Activated T-cell treated with anti-CD3 and anti-CD28 coated beads for 48 hours (primary cell): ENCODE data around the gene SRSF3.
A peak's percentile ranks its signal among the peaks of the same experiment; 100 is the strongest.
"Not testable (repeated sequence)": the region's sequence is repeated elsewhere in the genome, so short reads cannot be mapped to it uniquely, and the experiment has no call there.

ENCODE experiments used
- DNase-seq: peaks from one replicate; pipeline ENCODE4 v3.0.0-alpha.2; 2020; ENCODE audit warnings: low read depth

Gene SRSF3

GRCh38 chr6:36605143-36605542 lies 11.0 kb downstream of the SRSF3 start:
- DNase-seq = no peak

- no peak for DNase-seq
Measured at GRCh38 chr6:36605560-36606391, 11.6 kb downstream of the SRSF3 start.

- not testable (repeated sequence) for DNase-seq
Measured at GRCh38 chr6:36607305-36607682, 13.1 kb downstream of the SRSF3 start.

- DNase-seq = no peak
Measured at GRCh38 chr6:36607683-36608386, 13.7 kb downstream of the SRSF3 start.

DNA sequence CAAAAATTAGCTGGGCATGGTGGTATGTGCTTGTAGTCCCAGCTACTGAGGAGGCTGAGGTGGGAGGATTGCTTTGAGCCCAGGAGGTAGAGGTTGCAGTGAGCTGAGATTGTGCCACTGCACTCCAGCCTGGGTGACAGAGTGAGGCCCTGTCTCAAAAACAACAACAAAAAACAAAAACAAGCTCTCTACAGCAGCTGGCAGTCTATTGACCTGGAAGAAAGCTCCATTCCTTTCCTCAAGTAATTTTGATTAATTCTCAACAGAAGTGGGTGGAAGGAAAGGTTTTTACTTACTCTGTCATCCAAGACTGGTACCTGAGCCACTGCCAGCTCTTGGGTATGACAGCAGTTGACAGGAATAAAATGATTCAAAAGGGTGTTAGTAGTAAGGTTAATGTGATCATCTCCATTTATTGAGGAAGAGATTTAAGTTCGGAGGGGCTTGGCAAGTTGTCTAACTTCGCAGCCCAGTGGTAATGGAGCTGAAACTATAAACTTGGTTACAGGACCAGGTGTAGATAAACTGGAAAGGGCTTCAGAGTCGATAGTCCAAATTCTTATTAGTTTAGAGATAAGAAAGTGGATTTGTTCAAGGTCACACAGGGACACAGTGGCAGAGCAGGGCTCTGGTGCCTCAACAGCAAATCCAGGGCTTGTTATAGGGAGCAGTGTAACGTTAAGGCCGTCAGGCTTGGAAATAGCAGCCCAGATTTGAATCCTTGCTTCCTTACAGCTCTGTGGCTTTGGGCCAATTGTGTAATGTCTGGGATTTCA lies 14.8 kb downstream of the SRSF3 start:
- no peak for DNase-seq

- no peak for DNase-seq
Measured at GRCh38 chr6:36609582-36609981, 15.4 kb downstream of the SRSF3 start.

GRCh38 chr6:36610041-36610955 lies 16.1 kb downstream of the SRSF3 start:
- DNase-seq = no peak

- DNase-seq = no peak
Measured at GRCh38 chr6:36610956-36611336, 16.8 kb downstream of the SRSF3 start.

DNA sequence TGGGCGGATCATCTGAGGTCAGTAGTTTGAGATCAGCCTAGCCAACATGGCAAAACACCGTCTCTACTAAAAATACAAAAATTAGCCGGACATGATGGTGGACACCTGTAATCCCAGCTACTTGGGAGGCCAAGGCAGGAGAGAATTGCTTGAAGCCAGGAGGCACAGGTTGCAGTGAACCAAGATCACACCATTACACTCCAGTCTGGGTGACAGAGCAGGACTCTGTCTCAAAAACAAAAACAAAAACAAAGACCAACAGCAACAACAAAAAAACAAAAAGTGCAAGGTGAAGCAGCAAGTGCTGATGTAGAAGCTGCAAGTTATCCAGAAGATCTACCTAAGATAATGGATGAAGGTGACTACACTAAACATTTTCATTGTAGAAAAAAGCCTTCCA lies 17.5 kb downstream of the SRSF3 start:
- not testable (repeated sequence) for DNase-seq

GRCh38 chr6:36612101-36612625 lies 18.0 kb downstream of the SRSF3 start:
- DNase-seq = no peak

DNA sequence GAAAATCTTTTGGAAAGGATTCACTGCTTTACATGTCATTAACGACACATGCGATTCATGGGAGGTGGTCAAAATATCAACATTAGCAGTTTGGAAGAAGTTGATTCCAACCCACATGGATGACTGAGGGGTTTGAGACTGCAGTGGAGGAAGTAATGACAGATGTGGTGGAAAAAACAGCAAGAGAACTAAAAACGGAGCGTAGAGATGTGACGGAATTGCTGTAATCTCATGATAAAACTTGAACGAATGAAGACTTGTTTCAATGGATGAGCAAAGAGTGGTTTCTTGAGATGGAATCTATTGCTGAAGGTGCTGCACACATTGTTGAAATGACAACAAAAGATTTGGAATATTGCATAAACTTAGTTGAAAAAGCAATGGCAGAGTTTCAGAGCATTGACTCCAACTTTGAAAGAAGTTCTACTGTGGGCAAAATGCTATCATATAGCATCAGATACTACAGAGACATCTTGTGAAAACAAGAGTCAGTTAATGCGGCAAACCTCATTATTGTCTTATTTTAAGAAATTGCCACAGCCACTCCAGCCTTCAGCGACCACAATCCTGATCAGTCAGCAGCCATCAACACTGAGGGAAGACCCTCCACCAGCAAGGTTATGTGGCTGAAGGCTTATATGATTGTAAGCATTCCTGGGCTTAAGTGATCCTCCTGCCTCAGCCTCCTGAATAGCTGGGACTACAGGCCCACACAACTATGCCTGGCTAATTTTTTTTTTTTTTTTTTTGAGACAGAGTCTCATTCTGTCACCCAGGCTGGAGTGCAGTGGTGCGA lies 19.2 kb downstream of the SRSF3 start:
- DNase-seq = no peak

- peak; percentile 33 for DNase-seq
Measured at GRCh38 chr6:36615018-36615761, 21.0 kb downstream of the SRSF3 start.

DNA sequence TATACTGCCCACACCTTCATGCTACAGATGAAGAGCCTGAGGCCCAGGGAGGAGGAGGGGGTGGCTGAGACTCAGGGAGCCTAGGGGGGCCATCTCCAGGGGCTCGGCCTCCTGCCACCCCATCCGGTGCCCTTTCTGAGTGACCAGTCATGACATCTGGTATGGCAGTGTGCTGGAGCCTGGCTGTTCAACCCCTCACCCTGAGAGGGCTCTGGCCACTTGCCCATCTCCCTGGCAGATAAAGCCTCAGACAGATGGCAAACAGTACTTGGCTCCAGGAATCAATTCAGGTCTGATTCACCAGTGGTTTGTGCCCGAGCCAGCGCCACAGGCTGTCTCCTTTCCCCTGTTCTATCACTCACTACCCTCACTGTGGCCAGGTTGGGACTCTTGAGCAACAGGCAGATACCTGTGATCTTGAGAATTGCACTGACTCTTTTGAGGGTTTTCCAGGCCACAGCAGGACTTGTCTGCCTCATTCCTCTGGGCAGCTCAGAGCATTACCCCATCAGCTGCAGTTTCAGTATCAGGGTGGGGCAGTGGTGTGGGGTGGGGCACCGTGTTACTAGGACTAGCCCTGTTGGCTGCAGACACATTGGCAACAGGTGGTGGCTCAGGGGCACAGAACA lies 22.8 kb downstream of the SRSF3 start:
- no peak for DNase-seq

DNA sequence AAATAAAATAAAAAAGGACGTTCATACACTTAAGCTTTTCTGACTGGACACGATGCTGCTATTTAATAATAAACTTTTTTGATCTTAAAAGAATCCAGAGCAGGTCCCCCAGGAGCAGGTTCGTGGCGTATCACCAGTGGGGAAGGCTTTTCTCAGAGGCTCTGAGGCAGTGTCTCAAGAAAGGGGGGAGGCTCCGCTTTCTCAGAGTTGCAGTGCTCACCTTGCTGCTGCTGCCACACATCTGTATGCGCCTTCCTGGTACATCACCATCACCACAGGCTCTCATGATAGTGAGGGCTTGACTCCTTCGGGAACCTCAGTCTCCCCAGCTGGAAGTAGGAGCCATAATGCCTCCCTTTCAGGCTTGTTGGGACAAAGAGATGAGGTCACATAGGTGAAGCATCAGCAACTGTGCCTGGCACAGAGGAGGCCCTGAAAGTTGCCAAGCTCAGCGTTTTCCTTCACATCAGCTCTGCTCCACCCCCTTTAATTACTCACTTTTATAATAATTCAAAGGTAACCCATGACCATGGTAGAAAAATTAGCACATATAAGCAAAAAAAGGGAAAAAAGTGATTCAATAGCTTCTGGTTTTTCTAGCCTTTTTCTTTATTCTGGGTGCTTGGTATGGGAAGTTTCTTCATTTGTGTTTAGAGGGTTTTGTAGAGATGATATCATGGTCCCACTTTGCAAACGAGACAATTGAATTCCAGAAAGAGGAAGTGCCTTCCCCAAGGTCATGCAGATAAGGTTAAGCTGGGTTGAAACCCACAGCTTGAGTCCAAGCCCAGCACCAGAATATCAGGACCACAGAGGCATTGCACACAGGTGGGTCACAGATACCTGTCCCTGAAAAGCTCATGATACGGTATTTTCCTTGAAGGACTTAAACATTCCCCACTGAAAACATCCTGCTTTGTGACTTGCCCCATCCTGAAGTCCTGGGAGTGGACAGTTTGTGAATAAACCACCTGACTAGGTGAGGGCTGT lies 24.5 kb downstream of the SRSF3 start:
- no peak for DNase-seq

GRCh38 chr6:36621371-36621855 lies 27.3 kb downstream of the SRSF3 start:
- DNase-seq = no peak

DNA sequence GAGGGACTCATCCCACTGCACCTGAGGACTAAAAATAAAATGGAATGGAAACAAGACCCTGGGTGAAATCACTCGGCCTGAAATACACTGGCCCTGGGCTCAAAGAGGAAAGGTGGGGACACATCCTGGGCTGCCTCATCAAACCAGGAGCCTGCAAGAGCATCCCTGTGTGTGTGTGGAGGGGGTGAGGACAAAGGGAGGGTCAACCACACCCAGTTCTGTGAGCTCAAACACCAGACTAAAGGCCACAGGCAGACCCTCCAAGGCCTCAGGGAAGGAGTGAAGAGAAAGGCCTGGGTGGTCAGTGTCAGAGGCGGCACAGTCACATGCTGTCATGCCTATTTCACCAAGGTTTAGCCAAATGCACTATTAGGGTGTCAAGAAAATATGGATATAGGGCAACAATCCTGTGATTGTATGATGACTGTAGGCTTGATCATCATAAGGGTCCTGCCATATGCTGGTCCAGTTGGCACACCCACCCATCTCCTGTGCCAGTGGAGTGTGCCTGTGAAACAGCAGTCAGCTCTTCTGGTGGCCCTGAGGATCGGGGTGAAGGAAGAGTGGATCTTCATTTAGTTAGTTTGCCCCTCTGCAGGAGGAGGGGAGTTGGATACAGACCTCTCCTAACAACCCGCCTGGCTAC lies 28.9 kb downstream of the SRSF3 start:
- no peak for DNase-seq
